ENCODE measurements around the gene ZNF787. TPM values are rescaled to one million over a fixed set of nuclear protein-coding genes. Genes with fewer than 3 reads are reported as not detected.

The ZNF787 gene
- total and polyA plus RNA-seq, 2 of the 13 experiments (the other 11 are each of a cell fraction or from before 2014, with no cell fraction given): 15.1 to 42.8 TPM

DNA sequence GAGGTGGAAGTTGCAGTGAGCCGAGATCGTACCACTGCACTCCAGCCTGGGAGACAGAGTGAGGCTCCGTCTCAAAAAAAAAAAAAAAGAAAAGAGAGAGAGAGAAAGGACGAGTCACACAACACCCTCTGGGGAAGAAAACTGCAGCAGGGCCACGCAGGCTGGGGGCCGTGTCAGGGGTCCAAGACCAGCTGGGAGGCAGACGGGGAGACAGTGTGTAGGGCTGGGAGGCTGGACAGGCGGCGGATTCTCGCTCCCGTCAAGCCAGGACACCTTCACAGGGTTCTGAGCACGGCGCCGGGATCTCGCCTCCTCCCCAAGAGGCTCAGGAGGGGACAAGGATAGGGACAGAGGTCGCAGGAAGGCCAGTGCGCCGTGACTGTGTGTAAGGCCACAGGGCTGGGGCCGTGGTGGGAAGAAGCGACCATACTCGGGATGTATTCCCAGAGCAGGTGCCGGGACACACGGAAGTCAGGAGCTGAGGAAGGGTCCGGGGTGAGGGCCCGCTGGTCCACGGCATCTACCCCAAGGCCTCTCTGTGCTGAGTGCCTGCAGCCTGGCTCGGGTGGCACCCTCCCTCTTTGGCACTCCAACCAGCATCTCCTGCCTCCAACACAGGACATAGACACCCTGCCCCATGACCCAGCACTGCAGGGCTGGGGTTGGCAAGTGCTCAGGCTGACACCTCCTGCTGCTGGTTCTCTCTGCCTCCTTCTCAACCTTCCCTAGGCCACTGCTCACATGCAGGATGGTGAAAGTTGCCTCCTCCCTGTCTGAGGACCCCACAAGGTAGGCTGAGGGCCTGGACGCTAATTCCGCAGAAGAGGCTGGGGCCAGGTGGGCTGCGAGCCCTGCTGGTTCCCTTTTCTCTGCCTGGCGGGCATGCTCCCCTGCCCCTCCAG lies 21.2 kb downstream of the ZNF787 start:
- Histone ChIP-seq H3K27me3 (ENCODE audit: control insufficient read depth in 1 of 2, insufficient read depth in 2 of 2, low read length in 2 of 2) (no peaks in the 10 kb centered on the region; a peak in 1 of 5 replicates), H3K27ac (ENCODE audit: extremely low read length, insufficient read depth, low read length) (no peak overlapping the region), H3K4me1 (ENCODE audit: insufficient read depth, low read length) (no peaks in the 10 kb centered on the region), H3K9me3 (ENCODE audit: low read length) (no peaks in the 10 kb centered on the region), H2AFZ (ENCODE audit: low read length) (no peak overlapping the region), H3K9ac (ENCODE audit: insufficient read depth, low read depth, low read length) (no peak overlapping the region), H4K20me1 (ENCODE audit: insufficient read depth, low read length) (peaks cover 37% of the 10 kb centered on the region), H3K4me3 (replicated peaks in 1 of 3; ENCODE audit: insufficient read depth in 1 of 3, low read depth in 2 of 3, low read length in 3 of 3) (no peak overlapping the region), H3K4me2 (ENCODE audit: low read depth, low read length) (no peak overlapping the region), H3K79me2 (ENCODE audit: insufficient read depth, low read length) (peaks cover 41% of the 10 kb centered on the region), H3K36me3 (replicated peaks in 1 of 2; ENCODE audit: control insufficient read depth in 1 of 2, insufficient read depth in 2 of 2, low read length in 2 of 2) (peaks cover 42 to 75% of the 10 kb centered on the region in 2 experiments)
- over 99% methylated on average over 23 of the region's 31 CpGs for WGBS (ENCODE audit: low lambda C conversion rate)
- DNase-seq (ENCODE audit: low spot score): no peak
- ChIA-PET CTCF (ENCODE audit: low intra/inter-chr PET ratio, low total read pairs) (no interaction called here), POLR2A (no interaction called here)
- no peak for FAIRE-seq
- ATAC-seq: no peak; the same call in 2 of the 3 replicates
- intact Hi-C loops (cut with micrococcal nuclease; ENCODE audit: unreplicated experiment) (no loop called here), in situ Hi-C loops (cut with HindIII; ENCODE audit: extremely low pct_ligation_motif_present, low pct_unique_long_range_greater_than_20kb) (loop anchor here (5.0 kb wide), 1 partner anchor 62 kb away; no protein-coding TSS in a partner anchor)
- BruUV-seq (replicated peaks): TSS peak; percentile 17
- TF ChIP-seq, protein P1, sequence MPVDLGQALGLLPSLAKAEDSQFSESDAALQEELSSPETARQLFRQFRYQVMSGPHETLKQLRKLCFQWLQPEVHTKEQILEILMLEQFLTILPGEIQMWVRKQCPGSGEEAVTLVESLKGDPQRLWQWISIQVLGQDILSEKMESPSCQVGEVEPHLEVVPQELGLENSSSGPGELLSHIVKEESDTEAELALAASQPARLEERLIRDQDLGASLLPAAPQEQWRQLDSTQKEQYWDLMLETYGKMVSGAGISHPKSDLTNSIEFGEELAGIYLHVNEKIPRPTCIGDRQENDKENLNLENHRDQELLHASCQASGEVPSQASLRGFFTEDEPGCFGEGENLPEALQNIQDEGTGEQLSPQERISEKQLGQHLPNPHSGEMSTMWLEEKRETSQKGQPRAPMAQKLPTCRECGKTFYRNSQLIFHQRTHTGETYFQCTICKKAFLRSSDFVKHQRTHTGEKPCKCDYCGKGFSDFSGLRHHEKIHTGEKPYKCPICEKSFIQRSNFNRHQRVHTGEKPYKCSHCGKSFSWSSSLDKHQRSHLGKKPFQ (CRISPR knock-in tag; IDR thresholded peaks at IDR 0.05; ENCODE audit: insufficient replicate concordance): no peak
- TF ChIP-seq, protein P2, sequence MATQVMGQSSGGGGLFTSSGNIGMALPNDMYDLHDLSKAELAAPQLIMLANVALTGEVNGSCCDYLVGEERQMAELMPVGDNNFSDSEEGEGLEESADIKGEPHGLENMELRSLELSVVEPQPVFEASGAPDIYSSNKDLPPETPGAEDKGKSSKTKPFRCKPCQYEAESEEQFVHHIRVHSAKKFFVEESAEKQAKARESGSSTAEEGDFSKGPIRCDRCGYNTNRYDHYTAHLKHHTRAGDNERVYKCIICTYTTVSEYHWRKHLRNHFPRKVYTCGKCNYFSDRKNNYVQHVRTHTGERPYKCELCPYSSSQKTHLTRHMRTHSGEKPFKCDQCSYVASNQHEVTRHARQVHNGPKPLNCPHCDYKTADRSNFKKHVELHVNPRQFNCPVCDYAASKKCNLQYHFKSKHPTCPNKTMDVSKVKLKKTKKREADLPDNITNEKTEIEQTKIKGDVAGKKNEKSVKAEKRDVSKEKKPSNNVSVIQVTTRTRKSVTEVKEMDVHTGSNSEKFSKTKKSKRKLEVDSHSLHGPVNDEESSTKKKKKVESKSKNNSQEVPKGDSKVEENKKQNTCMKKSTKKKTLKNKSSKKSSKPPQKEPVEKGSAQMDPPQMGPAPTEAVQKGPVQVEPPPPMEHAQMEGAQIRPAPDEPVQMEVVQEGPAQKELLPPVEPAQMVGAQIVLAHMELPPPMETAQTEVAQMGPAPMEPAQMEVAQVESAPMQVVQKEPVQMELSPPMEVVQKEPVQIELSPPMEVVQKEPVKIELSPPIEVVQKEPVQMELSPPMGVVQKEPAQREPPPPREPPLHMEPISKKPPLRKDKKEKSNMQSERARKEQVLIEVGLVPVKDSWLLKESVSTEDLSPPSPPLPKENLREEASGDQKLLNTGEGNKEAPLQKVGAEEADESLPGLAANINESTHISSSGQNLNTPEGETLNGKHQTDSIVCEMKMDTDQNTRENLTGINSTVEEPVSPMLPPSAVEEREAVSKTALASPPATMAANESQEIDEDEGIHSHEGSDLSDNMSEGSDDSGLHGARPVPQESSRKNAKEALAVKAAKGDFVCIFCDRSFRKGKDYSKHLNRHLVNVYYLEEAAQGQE (IDR thresholded peaks at IDR 0.05; ENCODE audit: borderline replicate concordance in 1 of 2, low read depth in 1 of 2, low read length in 2 of 2): no peak
- TF ChIP-seq POLR2A (IDR thresholded peaks at IDR 0.05; ENCODE audit: insufficient read depth in 1 of 2, low read depth in 2 of 2, low read length in 2 of 2) (peak in 1 of 2 experiments; percentile 28; a peak in 1 of 4 replicates), RBM22 (optimal IDR thresholded peaks at IDR 0.05; ENCODE audit: low read length) (peak; percentile 88), SATB2 (CRISPR knock-in tag; IDR thresholded peaks at IDR 0.05) (no peak), RBM39 (IDR thresholded peaks at IDR 0.05; ENCODE audit: low read depth, low read length, poor library complexity, severe bottlenecking) (no peak), ZNF839 (CRISPR knock-in tag; IDR thresholded peaks at IDR 0.05; ENCODE audit: borderline replicate concordance) (0 out of 2 replicates have a peak, but pooled peaks have one; percentile 40), AGO2 (optimal IDR thresholded peaks at IDR 0.05; ENCODE audit: low read depth, low read length) (peak; percentile 65), MBNL3 (CRISPR knock-in tag; conservative IDR thresholded peaks at IDR 0.05) (no peak)
- TF ChIP-seq, protein P3, sequence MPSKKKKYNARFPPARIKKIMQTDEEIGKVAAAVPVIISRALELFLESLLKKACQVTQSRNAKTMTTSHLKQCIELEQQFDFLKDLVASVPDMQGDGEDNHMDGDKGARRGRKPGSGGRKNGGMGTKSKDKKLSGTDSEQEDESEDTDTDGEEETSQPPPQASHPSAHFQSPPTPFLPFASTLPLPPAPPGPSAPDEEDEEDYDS (CRISPR knock-in tag; IDR thresholded peaks at IDR 0.05): no peak
- TF ChIP-seq, protein P4, sequence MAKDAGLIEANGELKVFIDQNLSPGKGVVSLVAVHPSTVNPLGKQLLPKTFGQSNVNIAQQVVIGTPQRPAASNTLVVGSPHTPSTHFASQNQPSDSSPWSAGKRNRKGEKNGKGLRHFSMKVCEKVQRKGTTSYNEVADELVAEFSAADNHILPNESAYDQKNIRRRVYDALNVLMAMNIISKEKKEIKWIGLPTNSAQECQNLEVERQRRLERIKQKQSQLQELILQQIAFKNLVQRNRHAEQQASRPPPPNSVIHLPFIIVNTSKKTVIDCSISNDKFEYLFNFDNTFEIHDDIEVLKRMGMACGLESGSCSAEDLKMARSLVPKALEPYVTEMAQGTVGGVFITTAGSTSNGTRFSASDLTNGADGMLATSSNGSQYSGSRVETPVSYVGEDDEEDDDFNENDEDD (CRISPR knock-in tag; IDR thresholded peaks at IDR 0.05; ENCODE audit: borderline replicate concordance): no peak

Measured in HepG2 (cell line).